HG03108 (cell line): ENCODE measurements around the gene VCP.

Experiments used
- ATAC-seq: cut with Tn5 transposase; IDR thresholded peaks from one replicate; pipeline ENCODE4 v1.9.1; 2021; ENCODE audit warnings: moderate library complexity; ENCODE audit not compliant: unreplicated experiment

The VCP gene

DNA sequence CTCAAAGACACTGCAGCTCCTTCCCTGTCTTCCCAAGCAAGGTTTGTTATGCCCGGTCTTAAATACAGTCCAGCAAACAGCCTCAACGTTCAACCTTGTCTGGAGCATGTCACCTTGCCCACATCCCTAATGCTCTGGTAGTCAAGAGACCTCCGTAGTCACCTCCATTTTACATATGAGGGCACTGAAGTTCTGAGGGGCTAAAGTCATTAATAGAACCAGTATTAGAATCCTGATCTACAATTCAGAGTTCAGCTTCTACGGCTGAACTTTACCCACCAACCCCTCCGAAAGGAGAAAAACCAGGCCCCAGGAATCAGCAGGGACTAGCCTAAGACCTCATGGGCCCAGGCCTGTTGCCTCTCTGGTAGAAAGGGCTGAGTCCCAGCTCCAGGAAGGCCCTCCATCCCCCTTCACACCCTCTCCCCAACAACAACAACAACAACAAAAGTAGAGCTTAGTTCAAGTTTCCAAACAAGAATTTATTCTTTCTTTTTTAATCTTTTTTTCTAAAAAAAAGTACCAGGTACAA lies 31.3 kb upstream of the VCP start:
- no peak for ATAC-seq

DNA sequence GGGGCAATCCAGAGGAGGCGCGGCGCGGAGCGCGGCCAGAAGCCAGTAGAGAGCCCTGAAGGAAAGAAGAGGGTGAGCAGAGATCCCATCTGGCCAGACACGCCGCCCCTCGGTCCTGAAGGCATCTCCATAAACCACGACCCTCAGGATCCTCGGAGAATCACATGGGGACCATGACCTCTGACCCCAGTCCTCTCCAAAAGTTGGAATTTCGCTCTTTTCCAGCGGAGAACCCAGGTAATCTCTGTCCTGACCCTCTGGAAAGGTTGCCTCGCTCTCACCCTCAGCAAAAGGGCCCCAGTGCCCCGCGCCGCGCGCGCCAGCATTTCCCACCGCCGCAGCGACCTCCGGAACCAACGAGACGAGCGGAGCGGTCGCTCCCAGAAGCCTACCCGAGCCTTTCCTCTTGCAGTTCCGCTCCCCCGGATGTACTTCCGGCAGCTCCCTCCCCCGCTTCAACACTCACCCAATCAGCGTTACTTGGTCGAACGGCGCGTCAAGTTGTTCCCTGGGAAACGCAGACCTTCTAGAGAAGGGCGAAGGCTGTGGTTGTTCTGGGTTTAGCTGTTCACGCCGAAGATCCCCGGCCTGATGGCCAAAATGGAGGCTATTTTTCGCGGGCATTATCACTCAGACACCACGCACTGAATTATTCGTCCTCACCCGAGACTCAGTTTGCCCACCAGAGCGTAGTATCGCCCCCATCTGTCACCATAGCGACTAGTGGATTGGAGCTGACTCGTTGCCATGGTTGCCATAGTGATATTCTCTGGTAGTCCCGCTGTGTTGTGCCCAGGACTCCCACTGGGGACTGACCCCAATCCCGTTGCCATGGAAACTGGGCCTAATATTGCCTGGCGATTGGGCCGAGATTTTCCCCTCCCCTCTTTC lies 30.6 kb upstream of the VCP start, which contains the start of gene STOML2:
TSS of gene STOML2 (minus strand) at position 363 of the 891 bp plus-strand sequence. CDS start at position 326, 37 bp downstream.
- peak; percentile 94 for ATAC-seq

DNA sequence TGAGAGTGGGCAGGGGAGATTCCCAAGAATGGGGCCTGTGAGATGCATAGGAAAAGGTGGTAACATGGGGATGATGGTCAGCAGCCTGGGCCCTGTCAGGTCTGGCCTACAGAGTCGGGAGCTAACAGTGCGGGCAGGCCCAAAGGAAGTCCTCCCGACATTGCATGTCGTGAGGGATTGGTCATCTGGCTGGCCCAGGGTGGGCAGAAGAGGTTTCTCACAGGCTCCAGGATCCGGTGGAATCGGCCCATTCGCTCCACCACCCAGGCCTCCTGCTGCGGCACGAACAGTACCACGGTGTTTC lies 30.0 kb upstream of the VCP start:
- no peak for ATAC-seq

DNA sequence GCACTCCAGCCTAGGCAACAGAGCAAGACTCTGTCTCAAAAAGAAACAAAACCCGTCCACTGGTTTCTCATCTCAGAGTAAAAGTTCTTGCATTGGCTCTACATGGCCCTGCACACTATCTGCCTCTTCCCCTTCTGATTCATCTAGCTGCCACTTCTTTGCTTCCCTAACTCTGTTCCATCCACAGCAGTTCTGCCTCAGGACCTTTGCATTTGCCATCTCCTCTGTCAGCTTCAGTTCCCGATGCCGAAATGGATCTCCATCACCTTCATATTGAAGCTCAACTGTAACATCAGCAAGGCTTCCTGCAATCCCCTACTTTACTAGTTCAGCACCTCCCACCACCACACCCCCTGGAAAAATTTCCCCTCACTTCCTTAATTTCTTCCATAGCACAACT lies 25.1 kb upstream of the VCP start:
- no peak for ATAC-seq

GRCh38 chr9:35096035-35096849 lies 23.8 kb upstream of the VCP start, which contains the start of gene PIGO:
TSS of gene PIGO (minus strand) at chr9:35096591. CDS start at chr9:35095565, 1,026 bp downstream.
- peak; percentile 91 for ATAC-seq

- ATAC-seq, result no peak
Observed at GRCh38 chr9:35091536-35091935, 19.1 kb upstream of the VCP start.

GRCh38 chr9:35089434-35089833 lies 17.0 kb upstream of the VCP start:
- ATAC-seq, result no peak

GRCh38 chr9:35085078-35085477 lies 12.7 kb upstream of the VCP start:
- ATAC-seq, result no peak

GRCh38 chr9:35079426-35080341 lies 7.3 kb upstream of the VCP start, which contains the start of gene FANCG:
TSS of gene FANCG (minus strand) at chr9:35079942. CDS start at chr9:35079524, 418 bp downstream.
- ATAC-seq, result peak; percentile 92

- ATAC-seq, result no peak
Observed at GRCh38 chr9:35079041-35079425, 6.6 kb upstream of the VCP start.

DNA sequence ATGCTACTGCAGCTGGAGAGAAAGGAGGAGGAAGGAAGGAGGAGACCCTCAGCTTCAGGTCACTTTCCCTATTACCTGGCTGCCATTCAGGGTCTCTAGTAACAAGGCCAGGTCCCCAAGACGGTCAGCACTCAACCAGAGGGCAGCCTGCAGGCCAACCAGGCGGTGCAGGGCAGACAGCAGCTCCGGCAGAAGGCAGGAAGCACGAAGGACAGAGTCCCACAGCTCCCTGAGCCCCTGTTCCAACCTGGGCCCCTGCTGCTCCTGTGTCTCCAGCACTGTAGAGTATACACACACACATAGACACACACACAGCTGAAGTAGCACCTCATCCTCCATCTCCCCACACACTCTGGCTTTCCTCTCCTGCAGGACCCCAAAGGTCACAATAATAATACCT lies 5.6 kb upstream of the VCP start:
- no peak for ATAC-seq

DNA sequence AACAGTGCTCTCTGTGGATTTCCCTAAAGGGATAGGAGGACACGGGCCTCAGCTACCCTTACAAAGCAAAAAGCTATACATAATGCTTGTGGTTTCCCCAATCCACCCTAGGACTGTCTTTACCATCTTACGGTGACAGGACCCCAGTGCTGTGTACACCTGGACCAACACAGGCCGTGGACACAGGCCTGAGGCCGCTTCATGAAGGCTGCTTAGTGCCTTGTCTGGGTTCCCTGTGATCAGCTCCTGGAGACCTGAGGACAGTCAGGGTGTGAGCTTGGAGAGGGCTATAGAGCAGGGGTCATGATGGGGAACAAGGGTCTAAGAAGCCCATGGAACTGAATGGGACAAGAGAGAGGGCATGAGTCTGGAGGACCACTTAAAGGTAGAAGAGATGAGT lies 4.4 kb upstream of the VCP start:
- no peak for ATAC-seq

- no peak for ATAC-seq
Observed at GRCh38 chr9:35075358-35075757, 2.9 kb upstream of the VCP start.

- no peak for ATAC-seq
Observed at GRCh38 chr9:35074791-35075190, 2.4 kb upstream of the VCP start.

GRCh38 chr9:35074141-35074540 lies 1.7 kb upstream of the VCP start:
- no peak for ATAC-seq

GRCh38 chr9:35073279-35073612 lies 821 bp upstream of the VCP start:
- ATAC-seq, result no peak

GRCh38 chr9:35071814-35072460 lies 488 bp downstream of the VCP start:
- peak; percentile 47 for ATAC-seq

GRCh38 chr9:35070823-35071813 lies 1.3 kb downstream of the VCP start:
- no peak for ATAC-seq

GRCh38 chr9:35069020-35069419 lies 3.4 kb downstream of the VCP start:
- no peak for ATAC-seq
